GM06990 (cell line): ENCODE results near the gene SLC4A1AP.
"Not testable (repeated sequence)": the region's sequence is repeated elsewhere in the genome, so short reads cannot be mapped to it uniquely, and the experiment has no call there.

Source experiments
- DNase-seq: peaks from one replicate; pipeline ENCODE4 v3.0.0-alpha.2; 2011; ENCODE audit not compliant: insufficient read length; ENCODE audit errors: extremely low read depth
- H3K27me3 ChIP-seq: replicated peaks from 2 replicates; pipeline ENCODE4 v1.6.0; 2011; ENCODE audit warnings: low read length; ENCODE audit not compliant: control insufficient read depth, insufficient read depth
- H3K36me3 ChIP-seq: 2 replicates; pipeline ENCODE4 v1.5.1; 2011; ENCODE audit warnings: low read length; ENCODE audit not compliant: control insufficient read depth, insufficient read depth
- H3K4me3 ChIP-seq: replicated peaks from 2 replicates; pipeline ENCODE4 v1.5.1; 2011; ENCODE audit warnings: low read depth, mild to moderate bottlenecking, control low read depth, low read length
- TF ChIP-seq, protein P1 (sequence below): IDR thresholded peaks from 2 replicates; pipeline ENCODE4 v1.5.1; 2011; ENCODE audit warnings: low read length, control low read depth, mild to moderate bottlenecking, inconsistent platforms; ENCODE audit not compliant: insufficient read depth, poor library complexity, severe bottlenecking

Gene SLC4A1AP

DNA sequence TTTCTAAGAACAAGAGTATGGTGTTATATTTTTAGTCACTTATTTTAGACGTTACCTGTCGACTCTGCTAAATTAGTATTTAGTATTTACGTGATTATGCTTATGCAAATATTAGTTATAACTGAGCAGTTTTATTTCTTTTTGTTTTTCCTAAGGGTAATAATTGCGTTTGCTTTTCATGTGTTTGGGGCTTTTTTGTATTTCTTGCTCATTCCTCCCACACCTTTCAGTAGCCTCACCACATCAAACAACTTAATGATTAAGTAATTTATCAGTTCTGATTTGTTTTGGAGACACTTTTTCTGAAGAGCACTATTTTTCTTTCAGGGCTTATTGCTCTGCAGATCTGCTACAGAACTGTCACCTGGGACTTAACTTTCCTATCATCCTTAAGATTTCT, 7.5 kb downstream of the SLC4A1AP start:
- no peak for DNase-seq
- TF ChIP-seq, protein P1, sequence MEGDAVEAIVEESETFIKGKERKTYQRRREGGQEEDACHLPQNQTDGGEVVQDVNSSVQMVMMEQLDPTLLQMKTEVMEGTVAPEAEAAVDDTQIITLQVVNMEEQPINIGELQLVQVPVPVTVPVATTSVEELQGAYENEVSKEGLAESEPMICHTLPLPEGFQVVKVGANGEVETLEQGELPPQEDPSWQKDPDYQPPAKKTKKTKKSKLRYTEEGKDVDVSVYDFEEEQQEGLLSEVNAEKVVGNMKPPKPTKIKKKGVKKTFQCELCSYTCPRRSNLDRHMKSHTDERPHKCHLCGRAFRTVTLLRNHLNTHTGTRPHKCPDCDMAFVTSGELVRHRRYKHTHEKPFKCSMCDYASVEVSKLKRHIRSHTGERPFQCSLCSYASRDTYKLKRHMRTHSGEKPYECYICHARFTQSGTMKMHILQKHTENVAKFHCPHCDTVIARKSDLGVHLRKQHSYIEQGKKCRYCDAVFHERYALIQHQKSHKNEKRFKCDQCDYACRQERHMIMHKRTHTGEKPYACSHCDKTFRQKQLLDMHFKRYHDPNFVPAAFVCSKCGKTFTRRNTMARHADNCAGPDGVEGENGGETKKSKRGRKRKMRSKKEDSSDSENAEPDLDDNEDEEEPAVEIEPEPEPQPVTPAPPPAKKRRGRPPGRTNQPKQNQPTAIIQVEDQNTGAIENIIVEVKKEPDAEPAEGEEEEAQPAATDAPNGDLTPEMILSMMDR = no peak
- Histone ChIP-seq H3K27me3 (no peaks in the 10 kb centered on the region), H3K4me3 (no peak overlapping the region), H3K36me3 (peaks cover 8% of the 10 kb centered on the region)

DNA sequence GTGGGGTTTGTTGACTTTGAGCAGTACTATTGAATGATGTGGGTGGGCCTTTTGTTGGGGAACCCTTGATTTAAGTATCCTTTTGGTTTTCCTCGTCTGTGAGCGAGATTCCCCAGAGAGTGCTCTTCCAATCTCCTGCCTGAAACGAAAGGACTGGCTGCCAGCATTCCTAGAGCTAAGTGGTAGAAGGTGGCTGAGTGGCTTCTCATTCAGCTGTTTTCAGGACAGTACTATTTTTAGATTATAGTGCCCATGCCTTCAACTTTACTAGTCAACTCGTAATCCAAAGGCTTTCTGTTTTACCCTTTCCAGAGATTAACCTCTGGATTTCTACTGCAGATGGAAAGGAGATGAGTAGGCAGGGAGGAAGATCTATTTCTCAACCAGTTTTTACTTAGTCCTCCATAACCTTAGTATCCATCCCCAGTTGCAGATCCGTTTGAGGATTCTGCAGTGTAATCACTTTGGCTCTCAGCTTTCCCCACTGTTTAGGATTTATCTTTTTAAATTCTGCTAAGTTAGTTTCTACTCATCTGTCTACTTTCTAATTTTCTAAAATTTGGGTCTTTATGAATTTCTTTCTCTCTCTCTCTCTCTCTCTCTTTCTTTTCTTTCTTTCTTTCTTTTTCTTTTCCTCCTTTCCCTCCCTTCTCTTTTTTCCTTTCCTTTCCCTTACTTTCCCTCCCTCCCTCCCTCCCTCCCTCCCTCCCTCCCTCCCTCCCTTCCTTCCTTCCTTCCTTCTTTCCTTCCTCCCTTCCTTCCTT, 9.2 kb downstream of the SLC4A1AP start:
- Histone ChIP-seq H3K4me3 (no peak overlapping the region), H3K27me3 (no peaks in the 10 kb centered on the region), H3K36me3 (peaks cover 8% of the 10 kb centered on the region)
- TF ChIP-seq, protein P1 = no peak
- no peak for DNase-seq

DNA sequence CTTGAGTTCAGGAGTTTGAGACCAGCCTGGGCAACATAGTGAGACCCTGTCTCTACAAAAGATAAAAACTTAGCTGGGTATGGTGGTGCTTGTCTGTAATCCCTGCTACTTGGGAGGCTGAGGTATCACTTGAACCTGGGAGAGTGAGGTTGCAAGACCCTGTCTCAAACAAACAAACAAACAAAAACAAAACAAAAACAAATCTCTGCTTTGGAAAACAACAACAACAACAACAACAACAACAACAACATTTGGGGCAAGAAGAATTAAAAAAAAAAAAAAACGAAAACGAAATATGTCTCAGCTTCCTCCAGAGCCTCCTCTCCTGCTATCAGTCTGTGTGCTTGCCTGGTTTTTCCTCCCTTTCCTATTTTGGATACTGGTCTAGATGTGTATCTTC, 16.9 kb downstream of the SLC4A1AP start:
- TF ChIP-seq, protein P1 = no peak
- no peak overlapping the region for H3K4me3 ChIP-seq
- H3K36me3 ChIP-seq = peaks cover 5% of the 10 kb centered on the region
- no peaks in the 10 kb centered on the region for H3K27me3 ChIP-seq
- DNase-seq = no peak

DNA sequence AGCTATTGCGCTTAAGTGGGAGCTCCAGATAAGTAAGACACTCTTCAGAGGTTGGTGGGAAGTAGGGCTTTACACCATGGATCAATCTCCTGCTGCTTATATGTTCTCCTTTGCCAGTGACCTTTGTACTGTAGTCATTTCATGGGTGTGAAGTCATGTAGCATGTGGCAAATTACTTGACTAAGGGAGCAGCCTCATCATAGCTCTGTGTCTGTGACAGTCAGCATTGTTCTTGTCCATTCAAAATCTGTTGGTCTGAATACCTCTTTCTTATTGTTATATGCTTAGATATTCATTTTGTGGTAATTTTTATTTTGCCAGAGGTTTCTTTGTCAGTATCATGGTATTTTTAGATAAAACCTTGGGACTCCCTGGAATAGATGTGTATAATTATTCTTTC, 18.2 kb downstream of the SLC4A1AP start:
- Histone ChIP-seq H3K27me3 (no peaks in the 10 kb centered on the region), H3K4me3 (no peak overlapping the region), H3K36me3 (peaks cover 6% of the 10 kb centered on the region)
- no peak for DNase-seq
- TF ChIP-seq, protein P1 = no peak

DNA sequence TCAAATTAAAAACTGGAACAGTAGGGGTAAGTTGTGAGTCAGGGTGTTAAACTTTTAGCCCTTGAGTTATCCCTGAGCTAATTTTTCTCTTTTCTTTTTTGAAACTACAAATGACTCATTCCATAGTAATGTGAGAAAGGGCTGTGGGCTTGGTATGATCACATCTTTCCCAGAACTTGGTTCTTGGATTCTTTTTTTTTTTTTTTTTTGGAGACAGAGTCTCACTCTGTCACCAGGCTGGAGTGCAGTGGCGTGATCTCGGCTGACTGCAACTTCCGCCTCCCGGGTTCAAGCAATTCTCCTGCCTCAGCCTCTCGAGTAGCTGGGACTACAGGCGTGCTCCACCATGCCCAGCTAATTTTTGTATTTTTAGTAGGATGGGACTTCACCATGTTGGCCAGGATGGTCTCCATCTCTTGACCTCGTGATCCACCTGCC, 18.7 kb downstream of the SLC4A1AP start:
- DNase-seq = not testable (repeated sequence)

DNA sequence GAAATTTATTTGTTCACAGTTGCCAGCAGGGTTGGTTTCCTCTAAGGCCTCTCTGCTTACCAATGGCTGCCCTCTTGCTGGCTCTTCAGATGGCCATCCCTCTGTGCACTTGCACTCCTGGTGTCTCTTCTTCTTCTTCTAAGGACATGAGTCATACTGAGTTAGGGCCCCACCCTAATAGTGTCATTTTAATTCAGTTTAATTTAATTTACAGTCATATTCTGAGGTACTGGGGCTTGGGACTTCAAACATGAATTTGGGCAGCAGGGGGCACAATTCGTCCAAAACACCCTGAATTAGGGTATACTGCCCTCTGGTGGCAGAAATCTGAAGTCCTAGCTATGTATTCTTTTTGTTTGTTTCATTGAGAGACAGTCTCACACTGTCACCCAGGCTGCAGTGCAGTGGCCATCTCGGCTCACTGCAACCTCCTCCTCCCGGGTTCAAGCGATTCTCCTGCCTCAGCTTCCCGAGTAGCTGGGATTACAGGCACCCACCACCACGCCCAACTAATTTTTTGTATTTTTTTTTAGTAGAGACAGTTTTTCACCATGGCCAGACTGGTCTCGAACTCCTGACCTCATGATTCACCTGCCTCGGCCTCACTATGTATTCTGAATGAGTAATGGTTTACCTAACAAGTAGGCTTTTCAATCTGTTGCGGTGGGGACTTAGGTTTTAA, 19.8 kb downstream of the SLC4A1AP start:
- no peaks in the 10 kb centered on the region for H3K27me3 ChIP-seq
- no peak overlapping the region for H3K4me3 ChIP-seq
- peak; percentile 51 for DNase-seq
- TF ChIP-seq, protein P1 = peak; percentile 98
- peaks cover 6% of the 10 kb centered on the region for H3K36me3 ChIP-seq

More for the DNA sequence above, 18.7 kb downstream of the SLC4A1AP start:
- not testable (repeated sequence) for H3K27me3 ChIP-seq, H3K4me3 ChIP-seq, H3K36me3 ChIP-seq

DNA sequence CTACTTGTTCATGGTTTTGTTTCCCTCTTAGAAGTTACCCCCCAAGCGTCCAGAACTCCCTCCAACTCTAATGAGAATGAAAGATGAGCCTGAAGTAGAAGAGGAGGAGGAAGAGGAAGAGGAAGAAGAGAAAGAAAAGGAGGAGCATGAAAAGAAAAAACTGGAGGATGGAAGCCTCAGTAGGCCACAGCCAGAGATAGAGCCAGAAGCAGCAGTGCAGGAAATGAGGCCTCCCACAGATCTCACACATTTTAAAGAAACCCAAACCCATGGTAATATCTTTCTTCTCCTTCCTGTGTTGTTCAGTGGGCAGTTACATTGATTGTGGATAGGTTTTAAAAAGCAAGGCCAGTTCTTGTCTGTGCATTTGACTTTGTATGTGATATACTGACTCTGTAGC, 21.3 kb downstream of the SLC4A1AP start:
- H3K36me3 ChIP-seq, DNase-seq, H3K4me3 ChIP-seq, H3K27me3 ChIP-seq: not testable (repeated sequence)
